HG02759 (cell line): ENCODE measurements around the gene PIGM.

ENCODE experiments used
- ATAC-seq: cut with Tn5 transposase; IDR thresholded peaks from one replicate; pipeline ENCODE4 v1.9.1; 2021; ENCODE audit warnings: mild to moderate bottlenecking, moderate library complexity; ENCODE audit not compliant: unreplicated experiment

PIGM gene

GRCh38 chr1:160031365-160032164 is at the start of gene PIGM:
Gene PIGM, minus strand, starts transcription at chr1:160031990. Its CDS starts 251 bp downstream, at chr1:160031739.
- peak; percentile 96 for ATAC-seq

- ATAC-seq, result no peak
Observed at GRCh38 chr1:160081261-160081936, 49.6 kb upstream of the PIGM start, which contains the start of gene KCNJ9. Gene KCNJ9, plus strand, starts transcription at chr1:160081538. Its CDS starts 2,493 bp downstream, at chr1:160084031.

GRCh38 chr1:160080381-160081100 is 48.8 kb upstream of the PIGM start:
- no peak for ATAC-seq

- no peak for ATAC-seq
Observed at GRCh38 chr1:160079448-160079847, 47.7 kb upstream of the PIGM start.

GRCh38 chr1:160078512-160079195 is 46.9 kb upstream of the PIGM start:
- ATAC-seq, result peak; percentile 72

GRCh38 chr1:160077486-160077885 is 45.7 kb upstream of the PIGM start:
- ATAC-seq, result no peak

- no peak for ATAC-seq
Observed at GRCh38 chr1:160076295-160076694, 44.5 kb upstream of the PIGM start.

- no peak for ATAC-seq
Observed at GRCh38 chr1:160075836-160076235, 44.0 kb upstream of the PIGM start.

GRCh38 chr1:160074865-160075264 is 43.1 kb upstream of the PIGM start:
- no peak for ATAC-seq

GRCh38 chr1:160071289-160071688 is 39.5 kb upstream of the PIGM start:
- no peak for ATAC-seq

- no peak for ATAC-seq
Observed at GRCh38 chr1:160070243-160071163, 38.7 kb upstream of the PIGM start.

GRCh38 chr1:160069460-160070231 is 37.9 kb upstream of the PIGM start, which contains the start of gene KCNJ10:
Gene KCNJ10, minus strand, starts transcription at chr1:160070160. Its CDS starts 27,628 bp downstream, at chr1:160042532.
- no peak for ATAC-seq

GRCh38 chr1:160068225-160068624 is 36.4 kb upstream of the PIGM start:
- ATAC-seq, result no peak

GRCh38 chr1:160066829-160067745 is 35.3 kb upstream of the PIGM start:
- ATAC-seq, result no peak

- ATAC-seq, result no peak
Observed at GRCh38 chr1:160064746-160065145, 33.0 kb upstream of the PIGM start.

- ATAC-seq, result no peak
Observed at GRCh38 chr1:160064164-160064563, 32.4 kb upstream of the PIGM start.

GRCh38 chr1:160063176-160063575 is 31.4 kb upstream of the PIGM start:
- ATAC-seq, result no peak

- no peak for ATAC-seq
Observed at GRCh38 chr1:160062230-160062532, 30.4 kb upstream of the PIGM start.
